Measurements from ENCODE around the gene PROSER3. TPM values are rescaled to one million over a fixed set of nuclear protein-coding genes. Genes with fewer than 3 reads are reported as not detected.

The PROSER3 gene
- total and polyA plus RNA-seq, 2 donors (not counting 1 experiment from before 2014, with no cell fraction given): 3.8 to 8.1 TPM

GRCh38 chr19:35714601-35715354 is 43.2 kb upstream of the PROSER3 start:
- Histone ChIP-seq H3K4me3 (replicated peaks in 1 of 4; ENCODE audit: control extremely low read depth in 1 of 4, insufficient read depth in 1 of 4, low read depth in 3 of 4, low read length in 4 of 4) (no peak overlapping the region), H3K4me1 (ENCODE audit: control insufficient read depth, extremely low read depth, insufficient read depth, low read length) (peaks cover 9% of the 10 kb centered on the region), H3K27me3 (ENCODE audit: control insufficient read depth, insufficient read depth, low read length) (peaks cover 2% of the 10 kb centered on the region), H3K4me2 (ENCODE audit: extremely low read depth, insufficient read depth, low read length) (no peak overlapping the region), H2AFZ (ENCODE audit: low read length) (no peak overlapping the region), H3K36me3 (ENCODE audit: control insufficient read depth, insufficient read depth, low read length) (peaks cover 3% of the 10 kb centered on the region), H3K9me3 (ENCODE audit: control insufficient read depth, insufficient read depth, low read depth, low read length) (no peaks in the 10 kb centered on the region), H4K20me1 (ENCODE audit: control insufficient read depth, extremely low read depth, insufficient read depth, low read length) (no peaks in the 10 kb centered on the region), H3K9ac (ENCODE audit: insufficient read depth, low read length) (no peak overlapping the region), H3K79me2 (ENCODE audit: control insufficient read depth, insufficient read depth, low read length) (peaks cover 16% of the 10 kb centered on the region), H3K27ac (ENCODE audit: insufficient read depth, low read length) (no peak overlapping the region)
- TF ChIP-seq CTCF (conservative IDR thresholded peaks at IDR 0.05 in 1 of 2, IDR thresholded peaks at IDR 0.05 in 1 of 2; ENCODE audit: low read depth in 1 of 2, low read length in 2 of 2) (no peak), EZH2 (IDR thresholded peaks at IDR 0.05; ENCODE audit: low read length, missing control alignments) (no peak)
- DNase-seq (ENCODE audit: low read depth in 2 of 2): no peak

- H3K9me3 ChIP-seq (ENCODE audit: control insufficient read depth, insufficient read depth, low read depth, low read length): no peaks in the 10 kb centered on the region
- H3K4me1 ChIP-seq (ENCODE audit: control insufficient read depth, extremely low read depth, insufficient read depth, low read length): peaks cover 9% of the 10 kb centered on the region
- peaks cover 2% of the 10 kb centered on the region for H3K27me3 ChIP-seq (ENCODE audit: control insufficient read depth, insufficient read depth, low read length)
- no peak overlapping the region for H3K27ac ChIP-seq (ENCODE audit: insufficient read depth, low read length)
- no peak overlapping the region for H2AFZ ChIP-seq (ENCODE audit: low read length)
- H3K4me3 ChIP-seq (replicated peaks in 1 of 4; ENCODE audit: control extremely low read depth in 1 of 4, insufficient read depth in 1 of 4, low read depth in 3 of 4, low read length in 4 of 4): peak overlapping the region in 1 of 4 experiments; percentile 82
- H3K4me2 ChIP-seq (ENCODE audit: extremely low read depth, insufficient read depth, low read length): no peak overlapping the region
- H4K20me1 ChIP-seq (ENCODE audit: control insufficient read depth, extremely low read depth, insufficient read depth, low read length): no peaks in the 10 kb centered on the region
- TF ChIP-seq EZH2 (IDR thresholded peaks at IDR 0.05; ENCODE audit: low read length, missing control alignments) (no peak), CTCF (conservative IDR thresholded peaks at IDR 0.05 in 1 of 2, IDR thresholded peaks at IDR 0.05 in 1 of 2; ENCODE audit: low read depth in 1 of 2, low read length in 2 of 2) (no peak)
- H3K9ac ChIP-seq (ENCODE audit: insufficient read depth, low read length): no peak overlapping the region
- peaks cover 7% of the 10 kb centered on the region for H3K36me3 ChIP-seq (ENCODE audit: control insufficient read depth, insufficient read depth, low read length)
- H3K79me2 ChIP-seq (ENCODE audit: control insufficient read depth, insufficient read depth, low read length): peaks cover 22% of the 10 kb centered on the region
- no peak for DNase-seq (ENCODE audit: low read depth in 2 of 2)
Observed at GRCh38 chr19:35715355-35715809, 42.6 kb upstream of the PROSER3 start.

- H3K9ac ChIP-seq (ENCODE audit: insufficient read depth, low read length): peak overlapping the region; percentile 66
- no peaks in the 10 kb centered on the region for H4K20me1 ChIP-seq (ENCODE audit: control insufficient read depth, extremely low read depth, insufficient read depth, low read length)
- H3K9me3 ChIP-seq (ENCODE audit: control insufficient read depth, insufficient read depth, low read depth, low read length): no peaks in the 10 kb centered on the region
- no peaks in the 10 kb centered on the region for H3K27me3 ChIP-seq (ENCODE audit: control insufficient read depth, insufficient read depth, low read length)
- H2AFZ ChIP-seq (ENCODE audit: low read length): peak overlapping the region; percentile 97
- peaks cover 27% of the 10 kb centered on the region for H3K79me2 ChIP-seq (ENCODE audit: control insufficient read depth, insufficient read depth, low read length)
- H3K4me1 ChIP-seq (ENCODE audit: control insufficient read depth, extremely low read depth, insufficient read depth, low read length): peaks cover 9% of the 10 kb centered on the region
- H3K4me3 ChIP-seq (replicated peaks in 1 of 4; ENCODE audit: control extremely low read depth in 1 of 4, insufficient read depth in 1 of 4, low read depth in 3 of 4, low read length in 4 of 4): peak overlapping the region; percentile 64 to 95 (median 82)
- DNase-seq (ENCODE audit: low read depth in 2 of 2): peak in 1 of 2 donors; percentile 45
- H3K4me2 ChIP-seq (ENCODE audit: extremely low read depth, insufficient read depth, low read length): peak overlapping the region; percentile 98
- H3K36me3 ChIP-seq (ENCODE audit: control insufficient read depth, insufficient read depth, low read length): peaks cover 9% of the 10 kb centered on the region
- peak overlapping the region; percentile 65 for H3K27ac ChIP-seq (ENCODE audit: insufficient read depth, low read length)
- TF ChIP-seq EZH2 (IDR thresholded peaks at IDR 0.05; ENCODE audit: low read length, missing control alignments) (no peak), CTCF (conservative IDR thresholded peaks at IDR 0.05 in 1 of 2, IDR thresholded peaks at IDR 0.05 in 1 of 2; ENCODE audit: low read depth in 1 of 2, low read length in 2 of 2) (no peak)
Observed at GRCh38 chr19:35715981-35716800, 41.8 kb upstream of the PROSER3 start.
